Right lung (tissue), 5 donors: Measurements from ENCODE around the gene PRKCE. TPM values are rescaled to one million over a fixed set of nuclear protein-coding genes. Genes with fewer than 3 reads are reported as not detected.

Experiments used
- DNase-seq, 2 donors: peaks; one replicate each; pipeline ENCODE4 v3.0.0-alpha.2; 2013
- polyA plus RNA-seq, 5 donors: library from polyadenylated mRNA; unstranded; fragments of 120-200 nt; gene quantifications; one replicate each; pipeline versions ENCODE4 v1.2.1 to v1.2.3, GENCODE V29; 2013; ENCODE audit warnings: inconsistent platforms in 1 of 5, low replicate concordance in 1 of 5; ENCODE audit not compliant: insufficient read length in 5 of 5, insufficient read depth in 1 of 5

Gene PRKCE
- polyA plus RNA-seq, 5 donors = 12.5 to 14.5 (median 12.8) TPM

DNA sequence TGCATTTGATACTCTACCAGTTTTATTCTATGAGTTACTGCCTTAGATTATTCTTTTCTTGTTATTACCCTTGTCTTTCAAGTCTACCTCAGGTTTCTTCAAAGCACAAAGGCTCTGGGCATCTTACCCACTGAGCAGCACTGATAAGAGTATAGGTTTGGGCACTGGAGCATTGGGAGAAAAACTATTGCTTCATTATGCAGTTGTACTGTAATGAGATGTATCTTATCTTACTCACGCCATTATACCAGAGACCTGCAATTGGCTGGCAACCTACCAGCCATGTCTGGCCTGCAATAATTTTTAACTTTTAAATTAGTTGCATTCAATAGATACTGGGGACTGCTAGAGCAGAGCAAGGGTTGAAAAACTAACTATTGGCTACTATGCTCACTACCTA is 21.5 kb upstream of the PRKCE start:
- DNase-seq = no peak

DNA sequence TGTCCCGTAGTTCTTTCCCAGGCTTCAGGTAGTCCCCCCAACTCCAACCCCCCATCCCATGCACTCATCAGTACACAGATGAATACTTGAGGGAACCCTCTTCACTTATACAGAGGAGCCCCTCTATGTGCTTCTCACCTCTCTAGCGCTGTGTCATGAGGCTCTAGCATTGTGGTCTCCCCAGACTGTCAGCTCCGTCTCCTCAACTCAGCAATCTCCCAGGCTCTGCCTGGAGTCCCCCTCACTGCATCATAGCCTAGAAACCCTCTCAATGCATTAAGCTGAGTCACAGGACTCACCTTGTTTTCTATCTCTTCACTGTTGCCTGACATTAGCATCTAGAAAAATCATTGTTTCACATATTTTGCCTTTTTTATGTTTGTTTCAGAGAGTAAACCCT is 20.2 kb upstream of the PRKCE start:
- DNase-seq = no peak

DNA sequence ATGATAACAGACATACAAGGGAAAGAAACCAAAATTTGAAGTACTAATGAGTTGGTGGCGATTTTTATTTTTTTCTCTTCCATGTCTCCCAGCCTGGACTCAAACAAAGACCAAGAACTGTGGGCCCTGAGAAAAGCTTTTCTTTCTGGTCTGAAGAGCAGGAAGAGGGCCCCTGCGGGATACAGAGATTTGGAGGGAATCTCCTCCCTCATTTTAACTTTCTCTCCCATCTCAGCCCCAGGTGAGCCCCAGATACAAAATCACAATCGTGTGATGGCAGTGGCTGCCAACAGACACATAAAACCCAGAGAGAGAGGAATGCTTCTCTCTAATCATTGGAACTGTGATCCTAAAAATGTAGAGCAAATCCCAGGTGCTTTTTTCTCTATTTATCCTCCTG is 19.5 kb upstream of the PRKCE start:
- DNase-seq = no peak

DNA sequence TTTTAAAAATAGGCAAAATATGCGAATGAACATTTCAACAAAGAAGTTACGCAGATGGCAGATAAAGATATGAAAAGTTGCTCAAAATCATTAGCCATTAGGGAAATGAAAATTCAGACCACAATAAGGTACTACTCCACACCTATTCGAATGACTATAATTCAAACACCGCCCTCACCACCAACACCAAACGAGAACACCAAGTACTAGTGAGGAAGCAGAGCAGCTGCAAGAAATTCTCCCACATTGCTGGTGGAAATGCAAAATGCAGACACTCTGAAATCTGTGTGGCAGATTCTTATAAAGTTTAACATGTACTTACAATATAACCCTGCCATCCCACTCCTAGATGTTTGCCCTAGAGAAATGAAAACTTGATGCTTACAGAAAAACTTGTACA is 17.3 kb upstream of the PRKCE start:
- DNase-seq = no peak

DNA sequence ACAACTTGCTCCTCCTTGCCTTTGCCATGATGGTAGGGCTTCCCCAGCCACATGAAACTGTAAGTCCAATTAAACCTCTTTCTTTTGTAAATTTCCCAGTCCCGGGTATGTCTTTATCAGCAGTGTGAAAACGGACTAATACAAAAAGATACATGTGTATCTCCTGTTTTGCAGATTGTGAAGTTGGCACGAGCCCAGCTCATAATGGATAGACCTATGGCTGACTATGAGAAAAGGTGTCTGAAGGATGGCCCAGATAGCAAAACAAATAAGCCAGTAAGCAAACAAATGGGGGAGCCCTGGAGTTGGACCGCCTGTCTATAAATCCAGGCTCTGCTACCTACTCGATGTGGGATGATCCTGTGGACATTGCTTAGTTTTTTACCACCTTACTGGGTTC is 15.5 kb upstream of the PRKCE start:
- DNase-seq = no peak

DNA sequence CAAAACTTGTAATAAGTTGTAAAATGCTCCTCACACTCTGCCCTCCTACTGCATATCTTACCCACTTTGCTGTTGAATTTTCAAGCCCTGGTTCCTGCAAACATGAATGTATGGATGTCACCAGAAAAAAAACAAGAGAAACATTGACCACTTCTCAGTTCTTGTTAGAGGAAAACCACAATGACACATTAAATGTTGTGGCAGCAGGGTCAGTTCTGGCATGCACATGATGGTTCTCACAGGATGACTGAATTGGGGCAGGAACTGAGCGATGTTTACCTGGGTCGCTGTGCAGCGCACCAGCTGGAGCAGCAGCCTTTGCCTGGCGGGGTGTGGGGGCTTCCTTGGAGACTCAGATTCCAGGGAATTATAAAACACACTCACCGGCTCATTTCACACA is 14.0 kb upstream of the PRKCE start:
- no peak for DNase-seq

DNA sequence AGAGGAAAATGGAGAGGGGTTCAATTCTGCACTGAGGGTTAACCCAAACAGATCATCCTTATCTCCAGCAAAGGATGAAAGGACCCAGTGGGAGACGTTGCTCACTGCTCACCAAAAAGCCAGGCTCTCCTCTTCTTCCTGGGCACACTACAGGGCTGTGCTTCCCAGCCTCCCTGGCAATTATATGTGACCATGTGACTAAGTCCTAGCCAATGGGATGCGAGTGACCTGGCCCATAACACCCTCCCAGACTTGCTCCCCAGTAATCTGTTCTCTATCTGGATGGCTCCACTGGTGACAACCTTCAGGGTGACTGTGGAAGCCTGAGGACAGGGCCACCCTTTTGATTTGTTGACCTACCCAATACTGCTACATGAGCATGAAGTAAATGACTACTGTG is 10.9 kb upstream of the PRKCE start:
- DNase-seq = no peak

DNA sequence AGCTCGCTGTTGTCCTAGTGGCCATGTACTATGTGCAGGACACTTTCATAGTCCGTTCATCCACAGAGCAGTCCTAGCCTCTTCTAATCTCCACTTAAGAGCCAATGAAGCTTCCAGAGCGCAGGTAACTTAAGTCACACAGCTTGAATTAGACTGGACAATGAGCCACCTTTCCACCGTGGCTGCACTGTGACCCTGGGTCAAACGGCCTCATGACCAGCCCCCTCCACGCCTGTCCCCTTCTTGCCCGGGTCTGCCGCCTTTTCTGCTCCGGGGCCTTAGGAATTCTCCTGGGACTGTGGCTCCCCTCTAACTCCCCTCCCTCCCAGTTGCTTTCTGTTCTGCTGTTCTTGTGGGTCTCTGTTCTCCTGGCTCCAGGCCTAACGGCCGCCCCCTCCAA is 8.4 kb upstream of the PRKCE start:
- no peak for DNase-seq

DNA sequence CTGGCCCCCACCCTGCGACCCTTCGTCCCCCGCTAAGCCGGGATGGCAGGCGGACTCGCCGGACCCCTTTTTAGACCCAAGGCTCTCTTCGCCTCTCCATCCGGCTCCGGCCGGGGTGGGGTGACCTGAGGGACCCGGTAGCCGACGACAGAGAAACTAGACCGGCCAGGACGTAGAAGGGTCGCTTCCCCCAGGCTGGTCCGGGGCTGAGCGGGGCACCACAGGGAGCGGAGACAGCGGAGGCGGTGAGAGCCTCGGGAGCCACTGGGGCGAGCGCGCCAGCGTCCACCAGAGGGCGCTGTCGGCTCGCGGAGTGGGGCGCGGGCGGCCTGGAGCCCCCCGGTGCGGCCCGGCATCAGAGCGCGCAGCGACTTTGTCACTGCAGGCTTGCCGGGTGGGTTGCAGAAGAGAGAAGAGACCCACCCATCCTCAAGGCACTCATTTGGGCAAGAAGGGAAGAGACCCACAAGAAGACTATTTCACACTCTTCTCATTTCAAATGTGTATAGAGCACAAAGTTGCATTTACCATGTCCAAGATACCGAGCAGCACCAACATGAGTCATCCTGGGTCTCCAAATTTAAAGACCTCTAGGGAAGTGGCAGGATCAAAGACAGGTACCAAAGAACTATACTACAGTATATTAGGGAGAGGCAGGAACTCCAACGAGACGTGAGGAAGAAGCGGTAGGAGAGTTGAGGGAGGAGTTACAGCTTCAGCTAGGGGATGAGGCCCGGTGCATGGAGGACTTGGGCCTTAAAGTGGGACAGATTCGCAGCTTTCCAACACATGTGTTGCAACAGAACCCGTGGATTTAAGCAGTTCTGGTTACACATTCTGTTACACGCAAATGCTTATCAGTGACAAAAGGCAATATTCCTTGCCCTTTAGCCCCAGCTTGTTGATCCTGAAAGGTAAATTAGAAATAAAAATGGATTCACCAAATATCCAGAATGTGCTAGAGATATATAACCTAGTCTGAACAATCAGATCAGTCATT is 7.6 kb upstream of the PRKCE start:
- DNase-seq = peak; percentile 76

DNA sequence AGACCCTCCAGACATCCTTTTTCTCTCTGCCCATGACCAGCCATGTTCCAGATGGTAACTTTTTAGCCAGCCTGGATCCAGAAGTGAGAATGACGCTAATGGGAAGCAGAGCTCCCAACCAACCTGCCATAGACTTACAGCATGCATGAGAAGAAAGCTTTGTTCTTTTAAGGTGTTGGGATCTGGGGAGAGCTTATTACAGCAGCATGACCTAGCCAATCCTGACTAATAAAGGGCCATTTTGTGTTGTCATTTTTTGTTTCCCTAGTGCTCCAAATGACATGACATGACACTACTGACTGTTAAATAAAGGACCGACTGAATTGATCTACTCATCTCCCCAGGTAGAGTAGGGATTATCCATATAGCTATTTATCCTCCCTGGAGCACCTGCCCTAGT is 5.2 kb upstream of the PRKCE start:
- no peak for DNase-seq

DNA sequence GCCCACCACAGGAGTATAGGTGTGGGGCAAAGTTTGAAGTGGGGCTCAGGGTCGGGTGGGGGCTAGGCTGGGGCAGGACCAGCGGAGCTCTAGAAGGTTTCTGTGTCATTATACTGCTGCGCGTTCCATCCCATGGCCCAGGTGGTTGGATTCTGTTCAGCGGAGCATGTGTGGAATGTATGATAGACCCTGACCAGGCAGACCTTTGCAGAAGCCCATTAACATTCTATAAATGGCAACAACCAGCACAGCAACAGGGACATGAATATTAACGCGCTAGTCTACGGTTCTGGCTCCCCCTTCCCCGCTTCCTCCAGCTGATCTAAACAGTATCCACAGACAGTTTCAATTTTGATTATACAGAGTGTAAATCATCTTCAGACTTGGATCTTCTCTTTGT is 4.1 kb upstream of the PRKCE start:
- no peak for DNase-seq

DNA sequence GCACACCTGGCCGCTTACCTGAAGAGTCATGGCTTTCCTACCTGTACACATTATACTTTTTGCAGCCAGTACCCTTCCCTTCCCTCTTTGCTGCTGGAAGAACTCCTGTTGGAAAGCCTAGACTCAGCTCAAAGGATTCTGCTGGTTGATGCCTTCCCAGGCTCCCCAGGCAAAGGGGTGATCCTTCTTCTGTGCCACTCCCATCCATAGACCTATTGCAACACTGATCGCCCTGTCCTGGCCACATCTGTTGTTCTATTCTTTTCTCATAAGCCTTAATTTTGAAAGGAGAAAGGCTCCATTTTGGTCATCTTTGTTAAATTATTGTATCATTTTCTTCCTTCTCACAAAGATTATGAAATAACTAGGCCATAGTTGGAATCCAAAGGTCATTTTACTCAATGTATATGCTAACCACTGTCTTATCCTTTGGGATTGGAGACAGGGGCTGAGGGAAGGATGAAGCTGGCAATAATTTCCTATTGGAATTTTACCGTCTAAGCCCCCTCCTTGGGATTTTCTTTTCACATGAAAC is 3.4 kb upstream of the PRKCE start:
- no peak for DNase-seq

DNA sequence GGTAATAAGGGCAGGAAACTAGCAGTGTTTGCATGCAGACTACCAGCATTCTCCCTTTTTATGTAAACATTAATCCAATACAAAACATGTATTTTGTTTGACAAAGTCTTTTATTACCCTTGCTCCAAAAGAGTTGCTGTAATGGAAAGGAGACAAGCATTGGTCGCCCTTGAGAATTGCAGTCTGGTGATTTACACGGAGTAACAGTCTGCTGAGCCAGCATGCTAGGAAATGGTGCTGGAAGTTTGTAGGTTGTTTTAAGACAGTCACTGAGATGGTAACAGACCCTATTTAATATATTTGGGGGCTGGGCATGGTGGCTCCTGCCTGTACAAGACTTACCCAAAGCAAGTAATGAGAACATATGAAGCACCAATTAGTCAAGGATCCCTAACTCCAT is 2.8 kb upstream of the PRKCE start:
- no peak for DNase-seq

DNA sequence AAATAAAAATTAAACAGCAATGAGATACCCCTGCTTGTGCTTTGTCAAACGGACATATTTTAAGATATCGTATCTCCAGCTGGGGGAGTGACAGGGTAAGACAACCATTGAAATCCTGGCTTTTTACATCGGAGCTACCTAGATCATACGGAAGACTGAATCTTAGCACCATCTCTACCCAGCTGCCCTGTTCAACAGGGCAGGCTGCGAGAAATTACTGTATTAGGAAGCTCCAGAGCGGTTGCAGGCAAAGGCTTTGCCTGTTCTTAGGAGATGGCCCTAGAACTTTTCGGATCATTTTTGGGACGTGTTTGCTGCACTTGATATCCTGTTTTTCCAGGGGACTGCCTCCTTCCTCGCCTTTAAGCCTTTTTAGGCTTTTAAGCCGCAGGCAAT is 2.0 kb upstream of the PRKCE start:
- DNase-seq = peak in 1 of 2 donors; percentile 31

DNA sequence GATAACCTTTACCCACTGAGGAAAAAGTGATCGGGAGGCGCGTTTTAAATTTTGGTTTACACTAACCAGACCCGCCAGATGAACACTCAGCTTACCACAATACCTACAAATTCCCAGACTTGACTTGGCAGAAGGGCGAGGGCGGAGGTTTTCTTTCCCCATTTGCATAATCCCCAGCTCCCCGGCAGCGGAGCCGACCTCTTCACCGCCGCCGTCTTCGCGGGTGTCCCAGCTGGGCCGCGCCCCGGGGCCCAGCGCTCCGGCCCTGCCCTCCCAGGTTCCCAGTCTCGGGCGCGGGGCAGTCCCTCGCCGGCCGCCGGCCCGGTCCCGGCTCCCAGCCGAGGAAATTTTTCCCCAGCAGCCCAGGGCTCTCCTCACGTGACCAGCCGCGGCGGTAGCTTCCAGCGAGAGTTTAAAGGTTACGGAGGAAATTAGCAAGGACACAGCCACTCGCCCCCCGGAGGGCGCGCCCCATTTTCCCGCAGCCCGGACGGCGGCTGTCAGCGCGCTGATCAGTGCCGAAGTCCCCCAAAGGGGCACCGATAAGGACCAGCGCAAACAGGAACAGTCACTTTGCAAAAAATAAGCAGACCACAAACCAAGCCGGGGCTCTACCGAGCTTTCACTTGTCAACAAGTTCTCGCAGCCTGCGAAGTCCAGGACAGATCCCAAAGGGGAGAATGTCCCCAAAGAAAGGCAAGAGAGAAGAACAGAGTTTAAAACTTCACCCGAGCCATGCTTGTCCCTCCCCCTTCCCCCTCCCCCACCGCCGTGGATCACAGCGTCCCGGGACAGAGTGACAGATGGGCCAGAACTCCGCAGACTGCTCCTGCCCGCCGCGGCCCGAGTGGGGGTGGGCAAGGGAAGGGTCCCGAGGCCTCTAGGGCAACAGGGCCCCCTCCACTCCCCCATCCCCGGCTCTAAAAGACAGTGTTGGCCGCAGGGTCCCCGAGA is 1.3 kb upstream of the PRKCE start:
- peak; percentile 57 to 65 for DNase-seq

DNA sequence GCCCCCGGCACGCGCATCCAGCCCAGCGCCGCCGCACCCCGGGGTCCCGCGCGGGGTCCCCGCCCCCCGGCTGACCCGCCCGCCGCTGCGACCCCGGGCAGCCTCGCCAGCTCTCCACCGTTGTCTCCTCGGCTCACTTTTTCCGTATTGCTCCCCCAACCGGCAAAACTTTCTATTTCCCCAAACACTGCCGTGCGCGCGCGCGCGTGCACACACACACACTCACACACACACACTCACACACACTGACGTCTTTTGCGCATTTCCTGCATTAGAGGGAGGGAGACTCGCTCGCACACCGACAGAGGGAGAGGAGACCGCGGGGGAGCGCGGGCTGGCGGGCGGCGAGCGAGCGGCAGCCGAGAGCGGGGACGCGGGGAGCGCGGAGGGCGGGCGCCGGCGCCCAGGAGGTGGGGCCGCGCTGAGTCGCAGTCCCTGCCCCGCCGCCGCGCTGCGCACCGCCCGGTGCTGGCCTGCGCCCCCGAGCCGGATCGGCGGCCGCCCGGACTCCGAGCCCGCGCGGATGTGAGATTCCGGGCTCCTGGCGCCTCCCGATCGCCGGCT is 542 bp upstream of the PRKCE start:
- DNase-seq = peak; percentile 96 to 97

DNA sequence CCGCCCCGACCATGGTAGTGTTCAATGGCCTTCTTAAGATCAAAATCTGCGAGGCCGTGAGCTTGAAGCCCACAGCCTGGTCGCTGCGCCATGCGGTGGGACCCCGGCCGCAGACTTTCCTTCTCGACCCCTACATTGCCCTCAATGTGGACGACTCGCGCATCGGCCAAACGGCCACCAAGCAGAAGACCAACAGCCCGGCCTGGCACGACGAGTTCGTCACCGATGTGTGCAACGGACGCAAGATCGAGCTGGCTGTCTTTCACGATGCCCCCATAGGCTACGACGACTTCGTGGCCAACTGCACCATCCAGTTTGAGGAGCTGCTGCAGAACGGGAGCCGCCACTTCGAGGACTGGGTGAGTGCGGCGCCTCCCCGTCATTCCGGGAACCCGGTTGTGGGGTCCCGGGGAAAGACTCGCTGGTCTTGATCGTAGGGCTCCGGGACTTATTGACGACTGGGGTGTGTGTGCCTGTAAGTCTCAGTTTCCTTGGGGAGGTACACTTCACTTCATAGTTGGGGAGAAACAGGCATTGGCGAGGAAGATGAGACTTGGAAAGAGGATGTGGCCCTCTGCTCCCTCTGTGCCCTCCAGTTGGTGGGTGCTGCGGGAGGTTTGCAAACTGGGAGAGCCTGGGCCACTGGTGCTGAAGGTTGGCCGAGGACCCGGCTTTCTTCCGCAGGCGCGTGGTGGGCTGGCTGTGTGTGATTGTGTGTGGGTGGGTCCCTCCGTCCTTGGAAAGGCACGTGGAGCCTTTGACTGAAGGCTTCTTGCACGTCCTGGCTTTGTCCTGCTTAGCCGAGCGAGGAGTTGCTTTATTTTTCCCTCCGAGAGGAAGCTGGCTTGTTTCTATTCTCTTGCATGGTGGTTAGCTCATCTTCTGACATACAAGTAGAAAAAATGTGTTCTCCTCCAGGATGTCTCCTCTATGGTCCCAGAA is 886 bp downstream of the PRKCE start:
- DNase-seq = peak; percentile 40 to 51

DNA sequence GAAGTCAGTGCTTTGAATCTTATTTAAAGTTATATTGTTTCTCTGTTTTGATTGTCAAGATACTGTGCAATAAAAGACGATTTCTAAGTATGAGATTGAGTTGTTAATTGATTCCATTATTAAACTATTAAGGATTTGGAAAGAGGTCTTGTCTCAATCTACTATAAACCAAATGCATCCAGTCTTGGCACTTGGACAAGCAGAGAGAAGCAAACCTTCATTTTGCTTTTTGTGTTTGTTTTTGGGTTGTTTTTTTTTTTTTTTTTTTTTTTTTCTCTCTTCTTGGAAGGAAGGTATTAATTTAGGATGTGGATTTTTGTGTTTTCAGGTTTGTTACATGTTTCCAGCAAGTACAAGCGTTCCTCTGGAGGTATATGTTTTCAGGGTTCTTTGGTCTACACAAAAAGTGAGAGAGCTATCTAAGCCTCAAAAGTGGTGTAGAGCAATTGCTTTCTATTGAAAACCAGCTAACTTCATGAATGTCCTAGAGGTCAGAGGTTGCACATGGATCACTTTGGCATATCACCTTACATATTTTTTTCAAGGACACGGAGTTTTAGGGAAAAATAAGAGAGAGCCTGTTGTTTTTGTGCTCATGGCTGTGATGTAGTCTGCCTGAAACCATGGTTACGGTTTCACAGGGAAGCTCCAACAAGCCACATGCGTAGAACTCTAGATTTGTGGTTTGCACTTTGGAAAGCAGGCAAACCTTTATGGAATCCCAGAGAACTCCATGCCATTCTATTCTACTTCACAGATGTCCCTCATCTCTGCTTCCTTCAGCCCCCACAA is 1.8 kb downstream of the PRKCE start:
- no peak for DNase-seq

DNA sequence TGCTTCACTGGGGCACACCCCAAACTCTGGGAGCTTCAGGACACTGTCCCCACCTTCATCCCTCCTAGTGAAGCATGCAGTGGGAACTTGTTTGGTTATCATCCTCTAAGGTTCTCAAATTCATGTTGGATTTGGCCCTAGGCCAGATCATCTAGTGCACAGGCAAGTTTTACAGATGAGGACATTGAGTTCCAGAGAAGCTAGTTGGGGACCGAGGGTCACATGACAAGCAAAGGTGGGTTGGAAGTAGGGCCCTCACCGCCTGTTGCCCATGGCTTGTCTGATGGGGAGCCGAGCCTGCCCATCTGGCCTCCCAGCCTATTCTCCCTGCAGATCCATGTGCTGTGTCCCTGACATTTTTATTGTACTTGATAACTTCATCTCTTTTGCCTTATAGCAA is 2.8 kb downstream of the PRKCE start:
- no peak for DNase-seq

DNA sequence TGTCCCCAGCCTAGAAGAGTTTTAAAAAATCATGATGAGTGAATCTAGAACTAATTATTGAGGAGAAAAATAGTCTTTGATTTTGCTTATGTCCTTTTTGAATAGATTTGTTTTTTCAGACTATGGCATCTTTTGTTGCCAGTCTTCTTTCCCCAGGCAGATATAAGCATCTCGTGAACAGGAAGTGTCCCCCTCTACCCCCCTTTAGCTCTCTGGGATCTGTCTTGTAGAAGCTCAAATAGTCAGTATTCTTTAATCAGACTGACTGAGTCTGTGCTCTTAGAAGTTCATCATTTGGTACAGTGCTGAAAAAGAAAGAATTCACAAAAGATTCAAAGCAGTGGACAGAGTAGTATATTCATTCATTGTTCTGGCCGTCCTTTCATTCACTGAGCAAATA is 10.4 kb downstream of the PRKCE start:
- no peak for DNase-seq
